ENCODE measurements around the gene CALM1.
A peak's percentile ranks its signal among the peaks of the same experiment; 100 is the strongest.

CALM1 gene

DNA sequence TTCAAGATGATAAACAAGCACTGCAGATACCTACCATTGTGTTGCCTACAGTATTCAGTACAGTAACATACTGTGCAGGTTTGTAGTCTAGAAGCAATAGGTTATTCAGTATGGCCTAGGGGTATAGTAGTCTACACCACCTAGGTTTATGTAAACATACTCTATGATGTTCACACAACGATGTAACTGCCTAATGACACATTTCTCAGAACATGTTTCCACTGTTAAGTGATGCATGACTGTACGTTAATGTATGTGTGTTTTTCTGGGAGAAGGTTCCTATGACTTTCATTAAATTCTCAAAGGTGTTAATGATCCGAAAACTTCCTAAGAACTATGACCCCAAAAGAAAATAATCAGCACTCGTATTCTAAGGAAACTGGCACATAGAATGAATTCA, 20.9 kb upstream of the CALM1 start:
- Histone ChIP-seq H3K9me3 (no peaks in the 10 kb centered on the region), H3K36me3 (replicated peaks) (no peaks in the 10 kb centered on the region), H3K4me1 (peaks cover 6% of the 10 kb centered on the region), H3K4me3 (no peak overlapping the region), H3K27me3 (ENCODE audit: low read depth) (no peaks in the 10 kb centered on the region)
- in situ Hi-C loops (cut with MboI; ENCODE audit: low sequenced_read_pairs) = no loop called here
- DNase-seq (ENCODE audit: low spot score in 2 of 2) = no peak

DNA sequence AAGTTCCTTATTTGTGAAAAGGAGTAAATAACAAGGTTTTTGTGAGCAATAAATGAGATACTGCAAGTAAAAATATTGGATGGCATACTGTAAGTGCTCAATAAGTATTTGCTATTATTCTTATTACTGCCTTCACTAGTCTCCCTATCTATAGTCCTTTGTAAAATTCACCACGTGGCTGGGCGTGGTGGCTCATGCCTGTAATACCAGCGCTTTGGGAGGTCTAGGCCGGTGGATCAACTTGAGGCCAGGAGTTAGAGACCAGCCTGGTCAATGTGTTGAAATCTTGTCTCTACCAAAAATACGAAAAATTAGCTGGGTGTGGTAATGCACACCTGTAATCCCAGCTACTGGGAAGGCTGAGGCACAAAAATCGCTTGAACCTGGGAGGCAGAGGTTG, 18.6 kb upstream of the CALM1 start:
- H3K4me1 ChIP-seq = peaks cover 6% of the 10 kb centered on the region
- no peaks in the 10 kb centered on the region for H3K36me3 ChIP-seq (replicated peaks)
- H3K27me3 ChIP-seq (ENCODE audit: low read depth) = no peaks in the 10 kb centered on the region
- in situ Hi-C loops (cut with MboI; ENCODE audit: low sequenced_read_pairs) = no loop called here
- H3K9me3 ChIP-seq = peaks cover 4% of the 10 kb centered on the region; the same call in 1 of the 2 replicates
- no peak for DNase-seq (ENCODE audit: low spot score in 2 of 2)
- no peak overlapping the region for H3K4me3 ChIP-seq

DNA sequence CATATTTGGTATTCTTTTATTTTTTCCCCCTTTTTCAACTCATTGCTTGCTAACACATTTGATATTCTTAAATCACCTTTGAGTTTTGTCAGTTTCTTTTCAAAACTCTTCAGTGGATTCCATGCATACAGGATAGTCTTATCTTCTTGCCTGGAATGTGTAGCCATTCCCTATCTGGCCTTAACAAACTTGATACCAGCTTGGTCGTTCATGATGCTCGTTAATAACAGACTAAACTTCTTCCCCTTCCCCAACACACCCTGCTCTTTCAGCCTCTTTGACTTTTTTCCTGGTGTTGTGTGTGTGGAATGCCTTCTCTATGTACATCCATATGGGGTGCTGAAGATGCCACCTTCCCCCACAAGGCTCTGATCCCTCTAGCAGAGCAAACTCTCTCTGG, 17.7 kb upstream of the CALM1 start:
- H3K27me3 ChIP-seq (ENCODE audit: low read depth) = no peaks in the 10 kb centered on the region
- H3K9me3 ChIP-seq = peaks cover 4% of the 10 kb centered on the region; the same call in 1 of the 2 replicates
- no peak for DNase-seq (ENCODE audit: low spot score in 2 of 2)
- no peaks in the 10 kb centered on the region for H3K36me3 ChIP-seq (replicated peaks)
- H3K4me3 ChIP-seq = no peak overlapping the region
- H3K4me1 ChIP-seq = peaks cover 6% of the 10 kb centered on the region
- in situ Hi-C loops (cut with MboI; ENCODE audit: low sequenced_read_pairs) = no loop called here

DNA sequence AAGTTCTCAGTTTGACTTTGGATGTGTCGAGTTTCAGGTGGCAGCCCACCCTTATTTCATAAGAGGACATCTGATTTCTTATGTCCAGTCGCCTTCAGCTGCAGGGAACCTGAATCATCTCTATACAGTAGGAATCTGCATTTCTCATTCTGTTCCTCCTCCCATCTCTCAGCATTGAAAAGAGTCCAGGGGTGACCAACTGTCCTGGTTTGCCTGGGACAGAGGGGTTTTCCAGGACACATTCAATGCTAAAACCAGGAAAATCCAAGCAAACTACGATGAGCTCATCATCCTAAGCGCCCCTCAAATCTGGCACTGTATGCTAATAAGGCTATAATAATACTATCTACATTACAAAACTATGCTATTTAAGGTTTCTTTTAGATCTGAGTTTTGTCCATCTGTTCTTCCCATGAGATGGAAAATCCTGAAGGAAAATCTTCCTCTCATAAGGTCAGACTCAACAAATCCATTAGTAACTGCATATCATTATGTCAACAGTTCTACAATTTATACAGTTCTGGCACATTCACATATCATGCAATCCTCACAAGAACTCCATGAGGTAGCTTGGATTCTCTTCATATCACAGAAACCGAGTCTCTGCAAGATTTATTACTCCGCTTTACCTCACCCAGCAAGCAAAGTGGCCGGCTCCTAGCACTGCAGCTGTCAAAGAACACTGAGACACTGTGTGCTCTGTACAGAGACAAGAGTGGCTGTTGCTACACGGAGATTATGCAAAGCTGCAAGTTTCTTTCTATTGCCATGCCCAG, 15.6 kb upstream of the CALM1 start:
- DNase-seq (ENCODE audit: low spot score in 2 of 2) = no peak
- in situ Hi-C loops (cut with MboI; ENCODE audit: low sequenced_read_pairs) = no loop called here
- H3K27me3 ChIP-seq (ENCODE audit: low read depth) = no peaks in the 10 kb centered on the region
- no peak overlapping the region for H3K4me3 ChIP-seq
- H3K9me3 ChIP-seq = peaks cover 4% of the 10 kb centered on the region; the same call in 1 of the 2 replicates
- no peaks in the 10 kb centered on the region for H3K4me1 ChIP-seq
- H3K36me3 ChIP-seq (replicated peaks) = no peaks in the 10 kb centered on the region

DNA sequence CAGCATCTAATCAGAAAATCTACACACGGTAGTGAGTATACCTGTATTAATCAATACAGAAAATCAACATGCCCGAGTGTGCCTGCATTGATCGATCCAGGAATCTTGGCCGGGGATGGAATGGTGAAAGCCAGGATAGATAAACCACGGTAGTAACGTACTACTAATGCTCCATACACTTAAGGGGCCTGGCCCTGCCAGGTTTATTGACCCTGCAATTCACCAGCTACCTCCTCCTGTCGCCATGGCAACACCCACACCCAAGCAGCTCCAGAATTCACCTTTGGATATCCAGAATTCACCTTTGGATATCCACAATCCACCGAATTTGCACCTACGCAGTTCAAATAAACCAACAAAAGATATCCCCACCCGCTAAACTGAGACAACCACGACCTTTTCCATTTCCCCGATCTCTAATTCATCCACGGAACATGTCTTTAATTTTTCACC, 14.8 kb upstream of the CALM1 start:
- H3K36me3 ChIP-seq (replicated peaks) = no peaks in the 10 kb centered on the region
- DNase-seq (ENCODE audit: low spot score in 2 of 2) = no peak
- in situ Hi-C loops (cut with MboI; ENCODE audit: low sequenced_read_pairs) = no loop called here
- no peak overlapping the region for H3K4me3 ChIP-seq
- H3K27me3 ChIP-seq (ENCODE audit: low read depth) = no peaks in the 10 kb centered on the region
- peaks cover 4% of the 10 kb centered on the region; the same call in 1 of the 2 replicates for H3K9me3 ChIP-seq
- H3K4me1 ChIP-seq = no peaks in the 10 kb centered on the region

DNA sequence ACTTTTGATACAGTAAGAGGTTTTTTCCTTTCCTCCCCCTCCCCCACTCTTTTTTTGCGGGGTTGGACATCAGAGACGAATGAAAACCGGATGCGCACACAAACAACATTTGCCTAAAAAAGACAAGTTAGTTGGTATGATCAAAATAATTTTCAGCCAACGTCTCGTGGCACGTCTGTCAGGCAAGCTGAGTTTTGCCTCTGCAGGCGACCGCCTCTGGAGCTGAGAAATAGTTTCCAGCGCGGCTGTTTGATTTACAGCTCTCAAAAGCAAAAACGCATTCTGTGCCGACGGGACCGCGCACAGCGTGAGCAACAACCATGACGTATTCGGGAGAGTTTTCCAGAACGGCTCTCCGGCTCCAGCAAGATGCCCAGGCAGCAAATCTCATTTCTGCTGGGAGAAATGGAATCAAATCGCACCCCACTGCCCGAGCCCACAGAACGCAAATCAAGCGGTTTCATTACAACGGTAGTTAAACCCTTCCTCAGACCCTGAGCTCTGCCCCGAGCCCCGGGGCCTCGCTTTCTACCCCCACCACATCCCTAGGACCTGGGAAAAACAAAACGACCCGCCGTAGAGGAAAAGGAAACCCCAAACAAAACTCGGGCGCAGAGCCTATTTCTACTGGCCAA, 14.2 kb upstream of the CALM1 start:
- DNase-seq (ENCODE audit: low spot score in 2 of 2) = no peak
- in situ Hi-C loops (cut with MboI; ENCODE audit: low sequenced_read_pairs) = no loop called here
- H3K4me3 ChIP-seq = no peak overlapping the region

DNA sequence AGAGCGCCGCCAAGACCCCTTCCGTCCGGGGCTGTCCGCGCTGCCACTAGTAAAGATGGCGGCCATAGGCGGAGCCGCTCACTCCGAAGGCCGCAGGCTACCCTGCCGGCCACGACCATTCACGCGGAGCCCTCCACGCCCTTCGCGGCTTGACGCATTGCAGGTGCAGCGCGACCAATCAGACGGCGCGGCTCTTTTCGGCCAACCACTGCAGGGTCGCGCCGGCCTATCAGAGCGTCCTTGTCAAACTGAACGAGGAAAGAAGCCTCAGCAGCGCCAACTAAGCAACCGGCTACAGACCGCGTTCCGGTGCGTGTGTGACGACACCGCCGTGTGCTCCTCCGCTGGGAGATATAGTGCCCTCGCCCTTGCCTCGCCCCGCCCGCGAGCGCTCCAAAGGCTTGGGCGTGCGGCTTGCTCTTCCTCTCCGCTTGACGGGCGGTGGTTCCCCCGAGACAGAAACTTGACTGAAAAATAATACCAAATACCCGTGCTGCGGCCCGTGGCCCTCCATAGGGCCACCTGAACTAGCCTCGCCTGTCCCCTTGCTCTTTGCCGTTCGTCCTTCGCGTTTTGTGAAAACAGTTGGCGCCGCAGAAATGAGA, 13.6 kb upstream of the CALM1 start:
- in situ Hi-C loops (cut with MboI; ENCODE audit: low sequenced_read_pairs) = no loop called here
- H3K4me3 ChIP-seq = no peak overlapping the region
- H3K36me3 ChIP-seq (replicated peaks) = no peaks in the 10 kb centered on the region
- DNase-seq (ENCODE audit: low spot score in 2 of 2) = peak in 1 of 2 experiments; percentile 16
- H3K9me3 ChIP-seq = peaks cover 4% of the 10 kb centered on the region; the same call in 1 of the 2 replicates
- H3K4me1 ChIP-seq = no peaks in the 10 kb centered on the region
- H3K27me3 ChIP-seq (ENCODE audit: low read depth) = no peaks in the 10 kb centered on the region

More for the DNA sequence above, 14.2 kb upstream of the CALM1 start:
- Histone ChIP-seq H3K36me3 (replicated peaks) (no peaks in the 10 kb centered on the region), H3K27me3 (ENCODE audit: low read depth) (no peaks in the 10 kb centered on the region), H3K9me3 (peaks cover 4% of the 10 kb centered on the region; the same call in 1 of the 2 replicates), H3K4me1 (no peaks in the 10 kb centered on the region)

DNA sequence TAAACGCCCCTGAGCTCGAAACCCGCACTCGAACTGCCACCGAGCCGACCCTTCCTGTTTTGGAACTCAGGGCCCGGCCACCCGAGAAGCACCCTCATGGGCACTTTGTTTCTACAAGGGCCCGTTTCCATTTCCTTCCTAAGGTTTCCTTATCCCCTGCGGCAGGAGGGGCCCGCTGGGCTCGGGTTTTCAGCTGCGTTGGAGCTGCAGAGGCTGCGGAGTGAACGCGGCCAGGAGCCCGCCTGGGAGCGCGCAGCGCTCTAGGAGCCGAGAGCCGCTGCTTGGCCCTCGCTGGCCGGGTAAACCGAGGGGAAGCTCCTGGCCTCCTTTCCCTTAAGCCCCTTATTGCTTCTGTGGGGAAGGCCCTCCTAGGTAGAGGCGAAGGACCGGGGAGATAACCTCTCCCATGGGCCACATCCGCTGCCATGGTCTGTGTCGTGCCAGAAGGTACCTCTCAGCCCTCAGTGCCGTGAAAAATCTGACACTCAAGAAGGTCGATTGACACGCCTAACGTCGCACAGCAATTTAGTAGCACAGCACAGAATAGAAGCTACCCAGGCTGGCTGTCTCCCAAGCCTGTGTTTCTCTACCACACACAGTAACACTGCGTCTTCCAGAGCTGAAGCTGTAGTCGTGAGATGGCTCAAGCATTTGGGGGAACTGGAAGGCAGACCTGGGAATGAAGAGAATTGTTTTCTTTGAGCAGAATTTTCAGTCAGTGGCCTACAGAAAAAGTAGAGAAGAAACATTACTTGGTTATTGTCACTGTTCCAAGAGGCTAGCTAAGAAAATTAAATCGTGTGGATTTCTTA, 12.9 kb upstream of the CALM1 start:
- H3K9me3 ChIP-seq = peaks cover 4% of the 10 kb centered on the region; the same call in 1 of the 2 replicates
- H3K4me3 ChIP-seq = no peak overlapping the region
- H3K4me1 ChIP-seq = no peaks in the 10 kb centered on the region
- no peaks in the 10 kb centered on the region for H3K36me3 ChIP-seq (replicated peaks)
- in situ Hi-C loops (cut with MboI; ENCODE audit: low sequenced_read_pairs) = no loop called here
- no peak for DNase-seq (ENCODE audit: low spot score in 2 of 2)
- no peaks in the 10 kb centered on the region for H3K27me3 ChIP-seq (ENCODE audit: low read depth)

DNA sequence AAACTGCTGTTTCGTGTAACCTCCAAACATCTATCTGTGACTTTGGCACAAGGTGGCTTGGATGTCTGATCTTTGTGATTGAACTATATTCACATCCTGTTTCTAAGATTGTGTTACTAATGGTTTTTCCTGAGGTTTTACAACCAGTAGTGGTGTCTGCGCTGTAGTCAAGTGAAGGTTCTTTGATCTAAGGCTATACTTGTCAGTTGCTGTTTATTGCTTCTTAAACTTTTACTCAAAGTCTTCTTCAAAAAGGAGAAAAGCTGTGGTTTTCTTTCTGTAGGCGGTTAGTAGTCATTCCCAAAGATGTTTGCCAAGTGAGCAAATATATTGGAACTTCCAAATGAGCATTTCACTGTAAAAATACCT, 12.3 kb upstream of the CALM1 start:
- no peak overlapping the region for H3K4me3 ChIP-seq
- in situ Hi-C loops (cut with MboI; ENCODE audit: low sequenced_read_pairs) = no loop called here

DNA sequence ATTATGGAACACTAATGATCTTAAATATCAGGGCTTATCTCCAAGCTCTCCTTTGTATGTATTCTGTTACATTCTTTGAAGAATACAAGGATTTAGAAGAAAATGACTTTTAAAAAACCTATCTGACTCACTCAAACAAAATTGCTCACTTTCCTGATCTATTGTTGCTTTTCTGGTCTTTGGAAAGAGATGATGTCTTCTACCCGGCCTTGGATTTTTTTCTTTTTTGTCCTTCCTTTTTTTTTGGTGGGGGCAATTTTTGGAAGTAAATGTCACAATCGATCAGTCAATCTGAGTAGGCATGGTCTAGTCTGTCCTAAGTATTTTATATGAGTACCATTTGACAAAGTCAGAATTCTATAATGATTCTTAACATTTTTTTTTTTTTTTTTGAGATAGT, 10.5 kb upstream of the CALM1 start:
- Histone ChIP-seq H3K9me3 (peaks cover 4% of the 10 kb centered on the region; the same call in 1 of the 2 replicates), H3K36me3 (replicated peaks) (no peaks in the 10 kb centered on the region), H3K4me3 (no peak overlapping the region), H3K4me1 (no peaks in the 10 kb centered on the region), H3K27me3 (ENCODE audit: low read depth) (no peaks in the 10 kb centered on the region)
- DNase-seq (ENCODE audit: low spot score in 2 of 2) = no peak
- in situ Hi-C loops (cut with MboI; ENCODE audit: low sequenced_read_pairs) = no loop called here

More for the DNA sequence above, 12.3 kb upstream of the CALM1 start:
- Histone ChIP-seq H3K36me3 (replicated peaks) (no peaks in the 10 kb centered on the region), H3K27me3 (ENCODE audit: low read depth) (no peaks in the 10 kb centered on the region), H3K4me1 (no peaks in the 10 kb centered on the region), H3K9me3 (peaks cover 4% of the 10 kb centered on the region; the same call in 1 of the 2 replicates)
- no peak for DNase-seq (ENCODE audit: low spot score in 2 of 2)

DNA sequence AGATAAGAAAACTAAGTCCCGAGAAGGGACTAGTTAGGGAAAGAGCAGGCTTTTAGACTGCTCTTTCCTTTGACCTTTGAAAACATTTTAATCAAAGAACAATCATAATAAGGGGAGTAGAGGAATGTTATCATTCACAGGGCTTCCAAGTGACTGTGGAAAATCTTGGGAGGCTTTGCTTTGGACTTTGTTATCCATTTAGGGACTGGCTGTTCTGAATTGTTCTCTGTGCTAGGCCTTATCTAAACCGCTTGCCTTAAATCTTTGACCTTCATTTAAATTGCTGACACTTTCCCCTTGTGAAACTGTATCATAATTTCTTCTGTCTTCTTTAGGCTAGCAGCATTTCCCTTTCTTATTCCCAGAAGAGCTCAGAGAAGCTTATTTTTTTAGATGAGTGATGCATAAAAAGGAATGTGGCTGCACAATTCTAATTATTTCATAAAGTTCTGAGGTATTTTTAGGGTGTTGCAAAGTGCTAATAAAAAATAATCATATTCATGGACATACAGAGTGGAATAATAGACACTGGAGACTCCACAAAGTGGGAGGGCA, 9.5 kb upstream of the CALM1 start:
- H3K4me1 ChIP-seq = no peaks in the 10 kb centered on the region
- in situ Hi-C loops (cut with MboI; ENCODE audit: low sequenced_read_pairs) = no loop called here
- H3K4me3 ChIP-seq = no peak overlapping the region
- H3K27me3 ChIP-seq (ENCODE audit: low read depth) = no peaks in the 10 kb centered on the region
- H3K36me3 ChIP-seq (replicated peaks) = no peaks in the 10 kb centered on the region
- H3K9me3 ChIP-seq = peaks cover 4% of the 10 kb centered on the region; the same call in 1 of the 2 replicates
- DNase-seq (ENCODE audit: low spot score in 2 of 2) = no peak

DNA sequence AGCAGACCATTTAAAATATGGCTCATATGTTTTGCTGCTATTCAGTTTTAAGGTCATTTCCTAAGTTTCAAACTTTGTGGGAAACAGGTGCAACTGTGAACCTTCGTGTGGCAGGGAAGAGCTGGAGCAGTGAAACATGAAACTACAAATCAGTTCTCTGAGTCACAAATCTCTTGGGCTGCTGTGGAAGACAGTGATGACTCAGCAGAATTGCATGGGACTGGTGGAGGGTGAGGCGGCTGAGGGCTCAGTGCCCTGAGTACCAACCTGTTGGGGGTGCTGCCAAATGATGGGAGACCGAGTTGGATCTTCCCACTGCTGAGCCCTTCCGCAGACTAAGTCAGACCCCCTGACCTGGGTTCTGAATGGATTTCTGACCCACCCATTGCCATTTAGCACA, 8.4 kb upstream of the CALM1 start:
- Histone ChIP-seq H3K27me3 (ENCODE audit: low read depth) (no peaks in the 10 kb centered on the region), H3K36me3 (replicated peaks) (no peaks in the 10 kb centered on the region), H3K9me3 (no peaks in the 10 kb centered on the region), H3K4me1 (no peaks in the 10 kb centered on the region), H3K4me3 (no peak overlapping the region)
- in situ Hi-C loops (cut with MboI; ENCODE audit: low sequenced_read_pairs) = no loop called here
- no peak for DNase-seq (ENCODE audit: low spot score in 2 of 2)

DNA sequence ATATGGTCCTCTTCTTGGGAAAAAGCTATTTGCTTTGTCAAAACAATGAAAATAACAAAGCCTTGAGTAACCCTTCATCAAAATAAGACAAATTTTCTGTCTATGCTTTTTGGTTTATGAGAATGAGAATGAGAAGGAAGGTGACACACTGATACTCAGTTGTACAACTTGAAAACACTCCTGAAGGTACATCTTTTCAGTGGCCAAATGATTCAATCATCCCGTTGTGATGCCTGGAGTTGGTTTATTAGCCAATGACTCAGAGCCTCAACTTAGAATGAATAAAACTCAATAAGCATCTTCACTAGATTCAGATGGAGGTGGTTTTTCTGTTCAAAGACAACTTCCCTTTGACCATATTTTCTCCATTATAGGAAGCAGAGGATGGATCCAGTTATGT, 7.8 kb upstream of the CALM1 start:
- Histone ChIP-seq H3K4me1 (no peaks in the 10 kb centered on the region), H3K27me3 (ENCODE audit: low read depth) (no peaks in the 10 kb centered on the region), H3K4me3 (no peak overlapping the region), H3K9me3 (no peaks in the 10 kb centered on the region), H3K36me3 (replicated peaks) (no peaks in the 10 kb centered on the region)
- no peak for DNase-seq (ENCODE audit: low spot score in 2 of 2)
- in situ Hi-C loops (cut with MboI; ENCODE audit: low sequenced_read_pairs) = no loop called here
